ENCODE data around the gene CCL4.
"Not testable (repeated sequence)": the region's sequence is repeated elsewhere in the genome, so short reads cannot be mapped to it uniquely, and the experiment has no call there.

Gene CCL4
- 0.62 to 2.9 (median 1.2) reads per million in 4 donors for total RNA-seq

GRCh38 chr17:36103401-36103975 lies at the start of gene CCL4:
CCL4 (plus strand) TSS chr17:36103827; CDS start chr17:36103906, 79 bp downstream.
- DNase-seq, result peak in 1 of 5 donors; percentile 31

DNA sequence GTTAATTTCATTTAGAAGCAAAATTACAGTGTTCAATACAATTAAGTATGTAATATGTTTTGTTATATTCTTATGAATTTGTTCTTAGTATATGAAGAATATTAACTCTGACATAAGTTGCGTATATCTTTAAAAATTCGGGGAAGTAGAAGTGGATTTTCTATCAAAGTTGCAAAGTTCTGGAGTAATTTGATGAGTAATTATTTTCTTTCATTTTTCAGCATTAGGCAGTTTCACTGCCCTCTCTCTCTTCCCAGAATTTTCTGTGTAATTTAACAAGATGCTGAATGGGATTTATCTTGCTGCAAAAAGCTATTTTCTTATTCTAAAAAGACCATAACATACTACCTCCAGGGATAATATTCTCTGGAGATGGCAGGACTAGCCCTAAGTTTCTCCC lies 48.5 kb upstream of the CCL4 start:
- no peak for DNase-seq

GRCh38 chr17:36055921-36056520 lies 47.6 kb upstream of the CCL4 start:
- no peak for DNase-seq

GRCh38 chr17:36057911-36058310 lies 45.7 kb upstream of the CCL4 start:
- no peak for DNase-seq

- no peak for DNase-seq
These were observed 44.2 kb upstream of the CCL4 start for GRCh38 chr17:36059406-36059805.

GRCh38 chr17:36060816-36061215 lies 42.8 kb upstream of the CCL4 start:
- DNase-seq, result no peak

GRCh38 chr17:36063786-36064541 lies 39.7 kb upstream of the CCL4 start, which contains the start of gene CCL18:
CCL18 (plus strand) TSS chr17:36064272; CDS start chr17:36064343, 71 bp downstream.
- DNase-seq, result no peak

DNA sequence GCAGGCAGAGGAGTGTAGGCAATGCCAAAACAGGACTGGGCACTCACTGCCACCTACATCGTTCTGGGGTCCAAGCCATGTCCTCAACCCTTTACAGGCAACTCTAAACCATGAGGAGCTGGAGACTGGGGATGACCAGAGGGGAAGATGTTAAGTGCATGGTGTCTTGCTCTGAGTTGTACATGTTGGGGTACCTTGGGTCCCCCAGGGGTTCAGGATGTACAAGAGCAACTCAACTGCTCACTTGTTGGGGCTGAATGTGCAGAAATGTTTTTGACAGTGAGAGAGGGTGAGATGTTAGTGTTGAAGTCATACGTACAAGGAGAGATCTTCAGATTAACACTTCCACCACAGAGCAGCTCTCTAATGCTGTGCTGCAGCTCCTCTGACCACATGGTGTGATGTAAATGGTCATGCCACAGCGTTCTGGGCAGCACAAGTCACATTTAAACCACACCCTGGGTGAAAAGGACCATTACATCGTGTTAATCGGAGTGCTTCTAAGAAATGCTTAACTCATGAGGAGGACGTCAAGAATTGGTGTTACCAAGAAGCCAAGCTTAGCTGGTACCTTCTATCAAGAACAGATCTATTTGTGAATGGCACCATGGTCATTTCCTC lies 37.2 kb upstream of the CCL4 start:
- peak in 1 of 5 donors; percentile 65 for DNase-seq

GRCh38 chr17:36068524-36068923 lies 35.1 kb upstream of the CCL4 start:
- no peak for DNase-seq

DNA sequence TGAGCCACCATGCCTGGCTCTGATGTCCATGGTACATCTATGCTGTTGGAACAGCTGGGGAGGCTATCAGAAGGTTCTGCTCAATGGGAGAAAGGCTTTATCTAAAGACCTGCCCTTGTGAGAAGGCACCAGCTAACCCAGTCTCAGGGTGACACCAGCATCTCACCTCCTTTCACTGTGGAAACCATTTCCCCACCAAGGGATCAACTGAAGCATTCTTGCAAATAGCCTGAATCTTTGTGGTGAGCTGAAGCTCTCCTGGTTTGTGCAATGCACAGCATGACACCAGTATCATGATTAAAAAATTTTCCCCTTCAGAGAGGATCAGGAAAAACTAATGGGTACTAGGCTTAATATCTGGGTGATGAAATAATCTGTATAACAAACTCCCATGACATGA lies 34.5 kb upstream of the CCL4 start:
- no peak for DNase-seq

DNA sequence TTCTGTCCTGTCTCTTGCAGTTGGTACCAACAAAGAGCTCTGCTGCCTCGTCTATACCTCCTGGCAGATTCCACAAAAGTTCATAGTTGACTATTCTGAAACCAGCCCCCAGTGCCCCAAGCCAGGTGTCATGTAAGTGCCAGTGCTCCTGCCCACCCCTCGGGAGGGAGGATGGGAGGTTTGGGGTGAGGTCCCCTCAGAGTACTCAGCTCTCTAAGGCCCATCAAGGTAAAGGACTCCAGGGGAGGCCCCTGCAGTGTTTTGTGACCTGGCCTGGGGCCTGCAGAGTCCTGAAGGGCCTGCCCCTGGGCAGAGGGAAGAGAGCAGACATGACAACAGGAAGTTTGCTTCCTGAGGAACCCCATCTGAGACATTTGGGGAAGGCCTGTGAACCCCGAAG lies 33.2 kb upstream of the CCL4 start:
- DNase-seq, result no peak

DNA sequence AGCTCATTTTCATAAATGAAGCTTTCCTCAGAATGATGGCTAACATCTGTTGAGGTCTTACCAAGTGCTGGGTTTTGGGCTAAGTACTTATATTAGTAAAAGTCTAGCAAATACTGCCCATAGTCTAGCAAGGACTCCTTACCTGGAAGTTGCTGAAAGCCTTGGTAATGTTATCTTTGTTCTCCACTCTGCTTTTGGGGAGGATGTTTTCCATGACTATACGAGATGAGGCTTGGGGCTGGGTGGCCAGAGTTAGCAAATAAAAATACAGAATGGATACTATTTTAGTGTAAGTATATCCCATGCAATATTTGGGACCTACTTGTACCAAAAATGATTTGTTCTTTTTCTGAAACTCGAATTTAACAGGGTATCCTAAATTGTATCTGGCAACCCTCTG lies 31.9 kb upstream of the CCL4 start:
- DNase-seq, result no peak

DNA sequence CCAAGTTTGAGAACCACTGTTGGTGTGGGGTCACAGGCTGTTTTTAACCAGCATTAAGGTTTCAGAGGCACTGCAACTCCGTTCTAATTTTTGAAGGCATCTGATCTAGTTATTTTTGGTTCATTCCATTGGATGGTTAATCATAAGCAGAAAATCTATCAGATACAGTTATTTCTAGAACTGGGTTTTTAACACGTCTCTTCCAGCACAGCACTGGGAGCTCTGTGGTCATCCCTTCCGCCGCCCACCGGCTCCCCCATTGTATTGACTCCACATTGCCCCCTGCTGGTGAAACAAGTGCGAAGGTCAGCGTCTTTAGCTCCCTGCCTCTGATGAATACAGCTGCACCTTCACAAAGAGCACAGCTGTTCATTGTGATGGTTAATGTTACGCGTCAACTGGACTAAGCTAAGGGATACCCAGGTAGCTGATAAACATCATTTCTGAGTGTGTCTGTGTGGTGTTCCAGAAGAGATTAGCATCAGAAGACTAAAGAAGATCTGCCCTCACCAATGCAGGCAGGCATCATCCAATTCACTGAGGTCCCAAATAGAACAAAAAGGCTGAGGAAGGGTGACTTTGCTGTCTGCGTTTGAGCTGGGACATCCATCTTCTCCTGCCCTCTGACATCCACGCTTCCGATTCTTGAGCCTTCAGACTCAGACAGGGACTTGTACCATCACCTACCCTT lies 31.1 kb upstream of the CCL4 start:
- DNase-seq, result peak in 4 of 5 donors; percentile 25 to 53 (median 39)

- peak in 1 of 5 donors; percentile 44 for DNase-seq
These were observed 29.3 kb upstream of the CCL4 start for GRCh38 chr17:36074365-36074764.

- not testable (repeated sequence) for DNase-seq
These were observed 21.8 kb upstream of the CCL4 start for GRCh38 chr17:36081681-36082471.

DNA sequence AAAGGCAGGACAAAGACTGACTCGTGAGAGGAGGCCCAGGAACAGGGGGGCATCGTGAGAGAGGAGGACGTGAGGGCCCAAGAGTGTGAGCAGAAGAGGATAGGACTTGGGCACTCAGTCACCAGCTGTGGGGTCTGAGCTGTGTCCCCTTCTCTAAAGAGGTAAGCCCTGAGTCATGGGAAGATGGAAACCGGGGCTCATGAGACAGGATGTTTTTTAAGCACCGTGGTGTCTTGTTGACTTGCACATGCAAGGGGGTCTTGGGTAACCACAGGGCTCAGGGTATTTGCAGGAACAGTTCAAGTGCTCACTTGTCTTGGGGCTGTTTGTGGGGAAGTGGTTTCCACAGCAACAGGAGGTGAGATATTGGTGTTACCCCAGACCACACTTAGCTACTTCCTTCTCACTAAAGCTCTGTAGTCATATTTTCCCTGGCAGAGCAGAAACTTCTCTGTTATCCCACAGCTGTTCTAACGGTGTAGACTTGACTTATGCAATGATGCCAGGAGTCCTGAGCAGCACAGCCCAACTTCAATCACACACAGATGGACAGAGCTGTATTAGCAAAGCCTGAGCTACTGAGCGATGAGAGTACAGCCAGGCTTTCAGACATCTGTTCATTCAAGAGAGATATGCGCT lies 21.0 kb upstream of the CCL4 start:
- peak in 2 of 5 donors; percentile 0 to 76 for DNase-seq

DNA sequence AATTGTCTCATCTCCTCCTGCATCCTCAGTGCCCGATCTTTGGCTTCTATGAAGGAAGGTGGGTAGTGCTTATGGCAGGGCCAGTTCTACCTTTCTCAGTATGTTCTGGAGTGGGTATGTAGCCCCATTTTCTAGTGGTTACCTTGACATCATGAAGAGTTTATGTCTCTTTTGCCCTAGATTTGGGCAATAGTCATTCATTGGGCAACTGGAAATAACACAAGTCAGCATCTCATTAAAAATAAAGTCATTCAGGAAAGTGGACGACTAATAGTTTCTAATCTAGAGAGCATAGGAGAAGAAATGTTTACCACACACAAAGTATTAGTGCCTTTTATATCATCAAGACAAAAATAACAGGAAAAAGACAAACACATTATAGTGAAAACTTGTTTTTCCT lies 19.9 kb upstream of the CCL4 start:
- DNase-seq, result not testable (repeated sequence)

- peak in 1 of 5 donors; percentile 22 for DNase-seq
These were observed 17.9 kb upstream of the CCL4 start for GRCh38 chr17:36085765-36086164.

DNA sequence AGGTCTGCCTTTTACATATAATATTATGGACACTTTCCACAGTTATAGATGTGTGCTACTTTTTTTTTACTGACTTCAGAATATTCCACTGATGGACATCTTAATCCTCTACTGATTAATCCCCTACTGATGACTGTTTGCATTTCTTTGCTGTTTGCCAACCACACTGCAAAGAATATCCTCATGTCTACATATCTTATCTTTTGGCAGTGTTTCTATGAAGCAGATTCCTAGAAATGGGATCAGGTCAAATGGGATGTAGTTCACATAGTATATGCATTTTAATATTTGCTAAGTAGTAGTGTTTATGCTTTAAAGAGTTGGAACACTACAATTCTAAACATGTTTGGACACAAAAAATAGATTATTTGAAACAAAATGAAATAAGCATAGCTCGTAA lies 16.8 kb upstream of the CCL4 start:
- no peak for DNase-seq

DNA sequence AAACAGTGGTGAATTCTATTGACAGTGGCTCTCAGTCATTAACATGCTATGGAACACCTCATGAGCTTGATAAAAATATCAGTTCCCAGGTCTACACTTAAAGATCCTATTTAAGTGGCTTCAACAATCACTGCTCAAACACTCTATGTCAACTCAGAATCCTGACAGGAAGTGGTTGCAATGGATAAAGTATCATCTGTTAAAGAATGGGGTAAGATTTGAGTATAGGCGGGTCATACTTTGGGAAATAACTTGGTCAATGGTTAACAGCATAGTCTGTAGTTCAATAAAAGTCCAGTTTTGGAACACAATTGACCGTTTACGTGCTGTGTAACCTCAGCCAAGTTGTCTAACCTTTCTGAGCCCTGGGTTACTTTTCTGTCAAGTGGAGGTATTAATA lies 16.2 kb upstream of the CCL4 start:
- not testable (repeated sequence) for DNase-seq

DNA sequence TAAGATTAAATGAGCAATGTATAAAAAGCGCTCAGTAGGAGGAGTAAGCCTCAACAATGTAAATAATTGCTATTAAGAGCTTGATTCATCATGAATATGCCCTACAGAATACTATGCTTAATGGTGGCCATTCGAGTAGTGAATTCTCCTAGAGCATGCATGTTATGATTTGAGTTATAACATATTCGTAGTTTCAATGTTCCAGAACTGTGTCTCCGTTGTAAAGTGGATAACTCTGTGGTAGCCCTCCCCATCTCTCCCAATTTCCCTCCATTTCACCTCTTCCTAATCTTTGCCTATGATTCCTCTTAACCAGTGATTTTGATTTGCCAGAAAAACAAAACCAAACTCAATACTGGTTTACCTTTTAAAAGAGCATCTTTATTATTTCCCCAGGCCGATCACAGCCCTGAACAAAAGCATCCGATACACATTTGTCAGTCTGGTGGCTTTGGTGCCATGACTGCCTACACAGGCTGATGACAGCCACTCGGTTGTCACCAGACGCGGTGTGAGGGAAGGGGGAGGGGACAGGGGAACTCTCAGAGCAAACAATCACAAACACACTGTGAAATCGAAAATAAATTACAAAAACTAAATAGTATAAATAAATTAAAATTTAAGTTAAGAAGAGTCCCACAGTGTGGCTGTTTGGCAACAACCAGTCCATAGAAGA lies 15.6 kb upstream of the CCL4 start:
- DNase-seq, result not testable (repeated sequence)

Measured in T-helper 1 cell (primary cell).